Activated CD4-positive, alpha-beta T cell treated with anti-CD3 and anti-CD28 coated beads, Interleukin-2, amount 50 U/mL, for 1 hour (primary cell): Measurements from ENCODE around the gene VSIG10L.

Source experiments
- DNase-seq: peaks from one replicate; pipeline ENCODE4 v3.0.0-alpha.2; 2020

Gene VSIG10L

DNA sequence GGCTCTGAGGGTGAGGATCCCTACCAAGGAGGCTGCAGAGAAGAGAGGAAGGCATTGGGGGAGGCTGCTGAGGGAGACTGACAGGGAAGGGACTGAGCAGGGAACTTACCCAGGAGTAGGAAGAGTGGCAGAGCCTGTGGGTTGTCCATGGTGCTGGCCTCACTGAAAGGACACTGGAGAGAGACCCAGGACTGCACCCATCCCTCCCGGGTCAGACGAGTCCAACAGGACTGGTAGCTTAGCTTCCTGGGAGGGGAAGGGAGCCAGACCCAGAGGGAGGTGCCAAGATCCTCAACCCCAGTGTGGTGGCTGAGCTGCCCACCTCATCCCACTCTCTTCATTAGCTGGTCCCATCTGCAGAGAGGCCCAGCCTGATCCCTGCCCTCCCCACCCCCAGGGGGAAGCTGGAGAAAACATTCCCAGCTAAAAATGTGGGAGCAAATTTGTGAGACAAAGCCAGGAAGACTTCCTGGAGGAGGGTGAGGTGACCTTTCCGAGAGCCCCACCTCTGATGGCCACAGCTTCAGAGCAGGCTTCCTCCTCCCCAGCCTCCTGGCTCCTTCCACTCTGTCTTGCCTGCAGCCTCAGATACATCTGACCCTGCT, at the start of gene VSIG10L:
Gene VSIG10L, minus strand, starts transcription at position 164 of the 605 bp plus-strand sequence. Its CDS starts 15 bp downstream, at position 149.
- DNase-seq = no peak

DNA sequence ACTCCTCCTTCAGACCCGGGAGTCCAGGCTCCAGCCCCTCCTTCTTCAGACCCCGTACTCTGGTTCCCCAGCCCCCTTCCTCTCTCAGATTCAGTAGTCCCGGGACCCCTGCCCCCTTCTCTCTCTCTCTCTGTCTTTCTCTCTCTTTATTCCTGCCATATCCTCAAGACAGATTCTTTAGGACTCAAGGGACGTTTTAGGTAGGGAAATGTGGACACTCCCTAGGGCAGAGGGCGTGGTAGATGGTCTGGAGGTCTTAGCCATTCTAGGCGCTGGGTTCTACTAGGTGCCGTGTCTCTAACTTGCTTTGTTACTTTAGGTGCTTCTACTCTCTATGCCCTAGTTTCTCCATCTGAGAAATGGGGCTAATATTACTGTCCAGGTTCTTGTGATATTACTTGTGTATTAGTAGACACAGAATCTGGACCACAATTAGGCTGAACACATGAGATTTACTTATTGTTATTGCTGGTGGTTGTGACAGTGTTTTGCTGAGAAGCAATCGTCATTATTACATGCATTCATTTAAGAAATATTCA, 49.2 kb upstream of the VSIG10L start:
- no peak for DNase-seq

DNA sequence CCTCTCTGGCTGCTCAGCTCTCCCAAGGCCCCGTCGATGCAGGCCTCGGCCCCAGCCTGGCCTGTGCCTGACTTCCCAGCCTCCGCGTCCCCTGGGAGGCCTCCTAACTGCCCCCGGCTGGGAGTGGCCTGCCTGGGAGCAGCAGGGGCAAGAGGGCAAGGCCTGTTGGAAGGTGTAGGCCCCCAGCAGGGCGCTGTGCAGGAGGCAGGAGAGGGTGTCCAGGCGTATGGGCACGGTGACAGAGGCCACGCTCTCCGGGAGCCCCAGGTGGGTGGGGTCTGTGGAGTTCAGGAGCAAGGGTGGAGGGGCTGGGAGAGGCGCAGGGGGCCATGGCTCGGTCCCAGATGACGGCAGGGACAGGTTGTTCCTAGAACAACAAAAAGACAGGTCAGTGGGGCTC, 47.2 kb upstream of the VSIG10L start:
- DNase-seq = no peak

DNA sequence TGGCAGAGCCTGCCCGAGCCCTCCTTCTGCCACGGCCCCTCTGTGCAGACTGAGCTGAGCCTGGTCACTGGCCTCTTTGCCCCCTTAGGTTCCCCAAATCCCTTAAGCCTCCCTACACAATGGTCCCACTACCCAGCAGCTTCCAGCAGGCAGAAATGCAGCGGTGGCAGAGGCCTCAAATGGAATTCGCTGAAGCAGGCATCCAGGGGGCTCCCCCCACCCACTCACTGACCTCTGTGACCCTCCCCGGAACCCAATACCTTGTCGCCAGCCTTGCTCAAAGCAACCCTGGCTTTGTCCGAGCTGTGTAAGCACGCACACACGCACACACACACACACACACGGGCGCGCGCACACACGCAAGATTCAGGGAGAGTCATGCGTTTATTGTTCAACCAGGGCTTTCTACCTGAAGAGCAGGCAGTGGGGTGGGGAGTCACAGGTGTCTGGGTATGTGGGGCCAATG, 46.0 kb upstream of the VSIG10L start, which contains the start of gene LIM2:
Gene LIM2, minus strand, starts transcription at position 51 of the 466 bp plus-strand sequence. CDS start 531 bp downstream, outside the sequence.
- DNase-seq = no peak

DNA sequence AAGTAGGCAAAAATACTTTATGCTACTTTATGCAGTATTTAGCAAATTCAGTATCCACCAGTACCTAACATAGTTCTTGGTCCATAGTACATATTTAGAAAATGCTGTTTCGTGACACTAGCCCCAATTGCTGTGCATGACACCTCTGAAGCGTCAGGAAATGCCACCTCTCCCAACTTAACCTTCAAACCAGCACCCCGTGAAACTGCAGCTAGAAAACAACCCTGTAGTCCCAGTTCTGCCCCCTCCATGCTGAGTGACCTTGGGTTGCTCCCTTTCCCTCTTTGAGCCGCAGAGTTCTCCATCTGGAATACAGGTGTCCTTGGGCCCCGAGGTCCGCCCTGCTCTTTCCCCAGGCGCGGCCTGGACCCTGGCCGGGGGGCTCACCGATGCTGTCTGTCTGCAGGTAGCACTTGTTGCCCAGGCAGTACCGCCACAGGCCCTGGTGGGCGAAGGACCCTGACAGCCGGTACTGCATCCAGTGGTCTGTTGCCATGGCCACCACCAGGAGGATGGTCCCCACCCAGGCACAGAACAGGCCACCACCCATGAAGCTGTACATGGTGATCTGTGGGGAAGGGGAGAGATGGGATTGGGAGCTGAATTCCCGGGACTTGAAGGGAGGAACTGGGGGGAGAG, 45.1 kb upstream of the VSIG10L start:
- DNase-seq = no peak

DNA sequence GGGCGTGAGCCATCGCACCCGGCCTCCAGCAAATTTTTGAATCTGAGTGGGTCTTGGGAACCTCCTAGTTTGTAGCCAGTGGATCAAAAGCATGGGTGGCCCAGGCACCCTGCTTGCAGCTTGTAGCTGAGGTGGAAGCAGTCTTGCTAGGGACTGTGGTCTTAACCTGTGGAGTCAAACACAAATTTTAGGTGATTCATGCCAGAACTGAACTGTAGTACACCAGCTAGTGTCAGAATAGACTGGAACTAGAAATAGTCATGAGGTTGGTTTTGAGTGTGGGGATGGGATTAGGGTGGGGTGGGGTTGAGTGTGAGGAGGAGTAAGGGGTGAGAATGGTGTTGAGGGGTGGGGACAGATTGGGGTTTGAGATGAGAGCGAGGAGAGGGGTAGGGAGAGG, 40.1 kb upstream of the VSIG10L start:
- DNase-seq = no peak

DNA sequence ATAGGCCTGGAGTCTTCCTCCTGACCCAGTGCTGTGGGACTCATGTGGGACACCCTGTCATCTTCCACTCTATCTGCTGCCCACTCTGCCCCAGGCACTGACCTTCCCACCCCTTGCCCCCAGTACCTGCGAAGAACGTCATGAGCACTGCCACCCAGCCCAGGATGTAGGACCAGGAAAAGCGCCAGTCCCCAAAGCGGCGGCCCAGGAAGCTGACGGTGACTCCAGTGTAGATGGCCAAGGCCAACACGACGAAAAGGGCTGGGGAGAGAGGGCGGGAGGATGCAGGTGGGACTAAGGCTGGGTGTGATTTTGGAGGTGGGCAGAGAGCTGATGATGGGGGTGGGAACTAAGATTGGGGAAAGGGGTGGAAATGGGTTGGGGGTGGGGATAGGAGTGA, 38.4 kb upstream of the VSIG10L start:
- no peak for DNase-seq

DNA sequence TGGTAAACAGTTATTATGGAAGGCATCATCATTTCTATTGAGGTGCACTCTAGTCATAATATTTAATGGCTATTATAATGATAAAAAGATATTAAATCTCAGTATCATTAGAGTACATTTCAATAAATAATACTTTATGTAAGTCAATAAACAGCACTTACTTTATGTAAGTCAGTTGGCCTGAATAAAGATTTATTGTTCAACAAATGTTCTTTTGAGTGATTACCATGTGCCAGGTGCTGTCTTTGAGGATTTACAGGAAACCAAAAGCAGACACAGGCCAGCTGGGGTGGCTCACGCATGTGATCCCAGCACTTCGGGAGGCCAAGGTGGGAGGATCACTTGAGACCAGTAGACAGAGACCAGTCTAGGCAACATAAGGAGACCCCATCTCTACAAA, 35.5 kb upstream of the VSIG10L start:
- no peak for DNase-seq

DNA sequence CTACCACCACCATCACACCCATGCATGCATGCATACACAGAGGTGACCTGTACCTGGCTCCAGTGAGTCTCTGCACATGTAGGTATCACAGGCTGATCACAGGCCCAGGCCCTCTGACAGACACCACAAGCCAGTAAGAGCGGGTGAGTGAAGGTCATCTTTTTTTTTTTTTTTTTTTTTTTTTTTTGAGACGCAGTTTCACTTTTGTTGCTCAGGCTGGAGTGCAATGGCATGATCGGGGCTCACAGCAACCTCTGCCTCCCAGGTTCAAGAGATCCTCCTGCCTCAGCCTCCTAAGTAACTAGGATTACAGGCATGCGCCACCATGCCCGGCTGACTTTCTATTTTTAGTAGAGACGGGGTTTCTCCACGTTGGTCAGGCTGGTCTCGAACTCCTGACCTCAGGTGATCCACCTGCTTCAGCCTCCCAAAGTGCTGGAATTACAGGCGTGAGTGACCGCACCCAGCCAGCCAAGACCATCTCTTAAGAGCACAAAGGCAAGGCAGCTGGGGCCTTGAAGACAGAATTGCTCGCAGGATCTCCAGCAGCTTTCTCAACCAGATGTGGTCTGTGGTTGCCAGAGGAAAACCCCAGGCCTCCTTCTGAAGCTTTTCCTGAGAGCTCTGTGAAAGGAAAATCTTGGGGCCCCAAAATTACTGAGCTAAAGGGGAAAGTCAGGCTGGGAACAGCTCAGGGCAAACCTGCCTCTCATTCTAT, 33.7 kb upstream of the VSIG10L start:
- no peak for DNase-seq

DNA sequence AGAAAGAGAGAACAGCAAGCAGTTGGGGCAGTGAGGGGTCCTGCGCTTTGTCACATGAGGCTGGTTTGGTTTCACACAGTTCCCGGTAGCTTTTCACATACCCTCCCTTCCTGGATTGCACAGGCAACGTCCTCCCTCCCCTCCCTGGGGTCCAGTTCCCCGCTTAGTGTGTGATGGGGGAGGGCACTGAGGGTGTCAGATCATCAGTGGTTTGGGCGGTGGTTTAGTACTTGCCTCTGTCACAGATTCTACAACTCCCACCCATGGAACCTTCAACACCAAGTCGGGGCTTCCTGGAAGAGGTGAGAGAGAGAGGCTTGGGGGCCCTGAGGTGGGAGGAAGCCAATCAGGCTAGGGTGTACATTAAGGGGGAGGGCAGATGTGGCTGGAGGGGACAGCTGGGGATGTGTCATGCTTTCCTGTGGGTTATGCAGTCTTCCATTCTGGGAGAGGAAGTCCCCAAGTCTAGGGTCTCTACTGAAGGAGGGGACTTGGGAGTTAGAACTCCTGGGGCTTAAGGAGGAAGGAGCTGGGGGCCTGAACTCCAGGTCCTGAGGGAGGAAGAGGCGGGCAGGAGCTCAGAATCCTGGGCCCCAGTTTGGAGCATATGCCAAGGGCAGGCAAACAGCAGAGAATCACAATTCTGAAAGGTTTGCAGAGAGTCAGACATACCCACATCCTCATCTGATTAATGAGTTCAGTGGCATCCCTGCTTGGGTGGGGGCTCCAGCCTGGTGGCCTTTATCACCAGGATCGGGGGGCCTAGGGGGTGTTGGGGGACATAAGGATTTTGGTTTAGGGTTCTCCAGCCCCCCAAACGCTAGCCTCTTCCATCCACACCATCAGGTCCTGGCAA, 30.9 kb upstream of the VSIG10L start, which contains the start of gene NKG7:
Gene NKG7, minus strand, starts transcription at position 6 of the 856 bp plus-strand sequence. CDS start 119 bp downstream, outside the sequence.
- peak; percentile 38 for DNase-seq

DNA sequence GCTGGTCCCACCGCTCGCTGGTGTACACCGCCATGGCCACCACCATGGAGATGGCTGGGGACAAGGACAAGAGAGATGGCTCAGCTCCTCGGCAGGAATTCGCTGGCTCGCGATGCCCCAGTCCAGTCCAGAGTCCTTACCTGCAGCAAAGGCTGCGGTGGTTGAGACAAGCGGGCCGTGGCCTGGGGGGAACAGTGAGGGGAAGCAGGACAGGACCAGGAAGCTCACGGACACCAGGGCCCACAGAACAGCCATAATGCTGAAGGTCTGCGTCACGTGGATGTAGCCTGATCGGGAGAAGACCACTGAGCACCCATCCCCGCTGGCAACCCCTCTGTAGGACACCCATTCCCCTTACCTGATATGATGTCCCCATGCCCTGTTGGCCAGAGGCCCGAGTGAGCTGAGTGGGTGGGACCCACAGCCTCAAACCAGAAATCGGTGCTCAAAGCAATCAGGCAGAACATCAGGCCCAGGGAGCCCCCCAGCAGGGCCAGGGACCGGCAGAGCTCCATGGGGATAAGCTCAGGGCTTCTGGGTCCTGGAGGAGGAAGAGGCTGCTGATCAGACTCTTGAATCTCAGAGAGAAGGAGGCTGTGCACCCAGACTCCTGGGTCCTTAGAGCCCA, 30.2 kb upstream of the VSIG10L start:
- no peak for DNase-seq

DNA sequence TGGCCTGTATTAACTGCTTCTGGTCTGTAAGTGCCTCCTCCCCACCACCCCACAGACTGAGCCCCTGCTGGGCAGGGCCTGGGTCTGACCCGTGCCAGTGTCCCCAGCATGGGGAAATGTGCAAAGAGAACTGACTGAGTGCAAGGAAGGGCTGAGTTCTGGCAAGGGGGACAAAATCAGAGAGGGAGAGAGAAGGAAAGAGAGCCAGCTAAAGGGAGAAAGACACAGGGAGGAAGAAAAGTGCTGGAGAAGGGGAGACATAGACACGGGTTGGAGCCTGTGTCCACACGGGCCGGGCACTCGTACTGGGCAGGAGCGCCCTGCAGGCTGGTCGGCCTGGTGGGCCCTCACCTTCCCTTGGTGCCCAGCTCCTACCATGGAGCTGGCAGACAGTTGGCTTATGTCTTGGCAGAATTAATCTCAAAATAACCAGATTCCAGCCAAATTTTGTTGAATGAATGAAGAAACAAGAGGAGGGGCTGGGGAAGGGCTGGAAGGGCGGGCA, 29.3 kb upstream of the VSIG10L start:
- DNase-seq = no peak

DNA sequence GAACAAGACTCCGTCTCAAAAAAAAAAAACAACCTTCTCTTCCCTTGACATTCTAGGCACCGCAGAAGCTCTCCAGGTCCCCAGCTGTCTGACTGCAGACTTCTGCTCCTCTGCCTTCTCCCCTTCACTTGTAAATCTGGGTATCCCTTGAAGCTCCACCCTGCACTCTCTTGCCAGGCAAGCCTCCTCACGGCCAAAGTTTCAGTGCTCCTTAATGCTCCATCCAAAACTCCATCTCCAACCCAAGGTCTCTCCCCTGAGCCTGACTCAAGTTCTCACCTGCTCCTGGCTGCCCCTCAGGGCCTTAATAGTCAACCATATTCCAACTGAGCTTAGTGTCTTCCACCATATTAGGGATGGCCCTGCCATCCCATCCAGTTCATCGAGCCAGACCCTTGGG, 28.3 kb upstream of the VSIG10L start:
- DNase-seq = no peak

DNA sequence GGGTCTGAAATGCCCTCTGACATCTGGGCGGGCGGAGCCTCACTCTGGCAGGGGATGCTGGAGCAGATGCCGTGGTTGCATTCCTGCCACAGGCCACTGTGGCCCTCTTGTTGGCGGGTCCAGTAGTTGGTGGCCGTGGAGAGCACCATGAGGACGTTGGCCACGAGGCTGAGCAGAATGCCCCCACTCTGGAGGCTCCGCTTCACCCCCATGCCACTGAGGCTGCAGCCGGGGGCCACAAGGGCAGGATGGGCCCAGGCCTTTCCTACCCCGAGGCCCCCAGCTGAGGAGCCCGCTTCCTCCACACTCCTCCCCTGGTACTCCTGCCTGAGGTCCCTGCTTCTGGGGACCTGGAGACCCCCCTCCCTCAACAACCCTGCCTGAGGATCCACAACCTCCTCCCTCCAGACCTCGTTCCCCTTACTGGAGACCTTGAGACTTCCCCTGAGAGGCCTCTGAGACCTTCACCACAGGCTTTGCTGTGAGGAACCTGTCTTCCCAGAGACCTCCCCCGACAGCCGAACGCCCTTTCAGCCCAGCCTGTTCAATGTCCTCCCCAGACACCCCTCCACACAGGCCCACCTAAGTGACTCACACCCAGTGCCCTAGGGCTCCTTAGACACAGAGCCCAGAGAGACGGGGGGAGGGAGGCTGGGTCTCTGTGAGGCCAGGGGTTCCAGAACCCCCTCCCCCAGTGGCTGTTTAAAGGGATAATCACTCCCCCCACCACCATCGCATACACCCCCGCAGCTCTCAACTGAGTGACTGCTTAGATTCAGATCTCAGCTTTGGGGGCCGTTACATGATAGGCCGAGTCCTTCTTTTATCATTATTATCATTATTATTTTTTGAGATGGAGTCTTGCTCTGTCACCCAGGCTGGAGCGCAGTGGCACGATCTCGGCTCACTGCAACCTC, 26.7 kb upstream of the VSIG10L start, which contains the start of gene CLDND2:
Gene CLDND2, minus strand, starts transcription at position 638 of the 917 bp plus-strand sequence. Its CDS starts 426 bp downstream, at position 212.
- peak; percentile 8 for DNase-seq

DNA sequence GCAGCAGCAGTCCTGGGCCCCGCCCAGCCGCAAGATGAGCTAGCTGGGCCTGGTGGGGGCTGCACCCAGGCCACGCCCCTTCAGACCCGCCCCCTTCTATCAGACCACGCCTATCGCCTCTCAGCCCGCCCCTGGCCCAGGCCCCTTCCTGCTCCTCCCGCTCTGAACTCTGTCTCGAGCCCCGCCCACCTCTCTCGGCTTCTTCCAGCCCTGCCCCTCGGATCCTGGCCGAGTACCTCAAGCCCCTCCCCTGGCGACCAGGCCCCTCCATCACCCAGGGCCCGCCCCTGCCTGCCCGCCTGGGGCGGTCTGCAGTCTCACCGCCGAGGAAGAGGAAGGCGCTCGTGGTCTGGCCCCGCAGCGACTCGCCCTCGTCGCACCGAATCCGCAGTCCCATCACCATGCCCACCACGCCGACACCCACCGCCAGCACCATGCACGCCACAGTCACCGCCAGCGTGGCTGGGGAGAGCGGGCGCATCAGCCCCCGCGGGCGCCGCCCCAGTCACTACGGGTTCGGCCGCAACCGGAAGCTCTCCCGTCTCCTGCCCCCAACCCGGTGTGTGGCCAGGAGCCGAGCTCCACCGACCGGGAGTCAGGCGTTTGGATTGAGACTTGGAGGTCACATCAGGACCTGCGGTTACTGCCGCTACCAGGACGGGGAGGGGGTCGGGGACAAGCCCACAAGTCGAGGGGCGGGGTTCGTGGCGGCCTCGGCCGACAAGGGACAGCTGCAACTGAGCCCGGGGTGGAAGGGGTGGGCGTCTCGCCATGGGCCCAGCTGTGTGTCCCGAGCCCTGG, 25.8 kb upstream of the VSIG10L start:
- peak; percentile 93 for DNase-seq

DNA sequence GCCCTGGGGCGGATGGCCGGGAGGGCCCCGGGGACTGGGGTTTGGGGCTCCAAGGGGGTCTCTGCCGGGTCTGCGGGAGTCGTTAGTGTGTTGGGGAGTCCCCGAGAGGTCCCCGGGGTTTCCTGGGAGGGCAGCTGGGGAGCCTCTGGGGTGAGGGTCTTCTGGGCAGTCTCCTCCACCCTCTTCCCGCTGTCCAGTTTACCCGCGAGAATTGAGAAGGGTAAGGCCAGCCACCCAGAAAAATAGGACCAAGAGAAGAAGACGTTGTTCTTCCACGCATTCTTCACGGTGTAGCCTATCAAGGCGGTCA, 25.3 kb upstream of the VSIG10L start:
- no peak for DNase-seq

DNA sequence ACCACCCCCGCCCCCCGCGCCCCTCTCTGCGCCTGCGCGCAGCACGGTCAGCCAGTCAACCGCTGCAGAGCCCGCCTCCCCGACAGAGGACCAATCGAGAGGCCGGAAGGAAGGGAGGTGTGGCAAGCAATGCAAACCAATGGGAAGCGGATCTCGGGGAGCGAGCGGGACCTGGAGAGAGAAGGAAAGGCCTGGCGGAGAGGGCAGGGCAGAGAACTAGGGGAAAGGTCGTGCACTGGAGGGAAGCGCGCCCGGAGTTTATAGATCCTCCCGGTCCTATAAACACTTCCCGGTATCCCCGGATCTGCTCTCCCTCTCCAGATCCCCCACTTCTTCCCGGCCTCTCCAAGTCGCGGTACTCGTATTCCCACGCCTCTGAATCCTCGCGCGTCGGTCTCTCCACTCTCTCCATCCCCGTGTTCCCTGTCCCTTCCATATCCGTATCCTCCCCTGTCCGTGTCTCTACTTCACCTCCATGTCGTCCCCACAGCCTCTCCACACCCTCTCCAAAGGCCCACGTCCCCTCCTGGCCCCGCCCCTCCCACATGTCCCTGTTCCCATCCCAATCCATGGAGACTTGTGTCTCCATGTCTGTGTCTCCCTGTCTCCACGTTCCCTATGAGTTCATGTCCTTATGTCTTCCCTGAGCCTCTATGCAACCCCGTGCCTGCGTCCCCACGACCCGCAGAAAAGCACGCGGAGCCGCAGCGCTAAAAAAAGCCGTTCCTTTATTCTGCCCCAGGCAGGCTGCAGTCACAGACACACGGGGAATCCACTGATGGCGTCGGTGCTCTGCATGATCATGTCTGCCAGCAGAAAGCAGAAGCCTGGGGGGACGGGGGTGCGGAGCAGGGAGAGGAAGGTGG, 24.7 kb upstream of the VSIG10L start:
- peak; percentile 90 for DNase-seq

DNA sequence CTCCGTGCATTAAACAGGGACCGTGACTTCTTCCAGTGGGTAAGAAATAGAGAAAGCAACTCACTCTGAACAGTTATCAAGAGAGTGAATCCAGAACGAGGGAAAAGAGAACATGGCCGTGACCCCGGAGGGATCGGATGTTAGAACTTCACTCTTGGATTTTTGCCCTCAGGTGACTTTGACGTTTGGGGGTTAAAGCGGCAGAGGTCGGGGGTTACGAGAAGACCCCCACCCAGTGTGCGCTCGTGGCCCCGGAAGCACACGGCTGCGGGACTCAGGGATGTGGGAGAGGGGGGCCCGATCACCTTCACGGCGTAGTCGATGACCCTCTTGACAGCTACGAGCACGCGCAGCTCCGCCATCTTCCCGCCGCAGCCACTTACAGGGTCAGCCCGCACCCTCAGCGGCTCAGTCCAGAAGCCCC, 24.0 kb upstream of the VSIG10L start, which contains the start of gene ETFB:
Gene ETFB, minus strand, starts transcription at position 424 of the 424 bp plus-strand sequence. Its CDS starts 62 bp downstream, at position 362.
- DNase-seq = no peak
